ENCODE results near the gene CCDC80. TPM values are rescaled to one million over a fixed set of nuclear protein-coding genes. Genes with fewer than 3 reads are reported as not detected.
A peak's percentile ranks its signal among the peaks of the same experiment; 100 is the strongest.

The CCDC80 gene
- total and polyA plus RNA-seq, 2 of the 4 experiments (the other 2 are of a cell fraction) = 387 to 418 TPM

GRCh38 chr3:112646623-112647022 is 5.7 kb upstream of the CCDC80 start:
- Histone ChIP-seq H3K9me3 (ENCODE audit: control insufficient read depth, insufficient read depth, low read length) (no peaks in the 10 kb centered on the region), H2AK5ac (ENCODE audit: low read depth, low read length) (peak overlapping the region; percentile 96), H2BK15ac (ENCODE audit: low read depth, low read length) (peak overlapping the region; percentile 89; the same call in 2 of the 3 replicates), H4K91ac (ENCODE audit: insufficient read depth, low read depth, low read length) (peak overlapping the region; percentile 97), H3K4me1 (ENCODE audit: control insufficient read depth, insufficient read depth, low read length) (peaks cover 28% of the 10 kb centered on the region), H4K20me1 (ENCODE audit: insufficient read depth, low read length) (no peaks in the 10 kb centered on the region), H3K9ac (ENCODE audit: low read depth, low read length) (0 out of 2 replicates have a peak overlapping the region, but pooled peaks have one; percentile 14), H3K36me3 (ENCODE audit: control insufficient read depth, insufficient read depth, low read length) (no peaks in the 10 kb centered on the region), H3K27me3 (ENCODE audit: control insufficient read depth, insufficient read depth, low read length) (no peaks in the 10 kb centered on the region), H3K79me1 (ENCODE audit: low read depth in 1 of 2, low read length in 2 of 2) (peaks cover 0 to 10% of the 10 kb centered on the region in 2 experiments; a peak in 3 of 4 replicates), H3K4me3 (ENCODE audit: insufficient read depth, low read depth, low read length) (no peak overlapping the region), H2AFZ (replicated peaks; ENCODE audit: low read length, poor library complexity) (peak overlapping the region; percentile 11), H2BK20ac (ENCODE audit: low read depth, low read length) (peak overlapping the region; percentile 97), H3K56ac (ENCODE audit: extremely low read depth, insufficient read depth, low read length) (peak overlapping the region; percentile 72), H2AK9ac (replicated peaks; ENCODE audit: low read depth, low read length, poor library complexity) (peak overlapping the region; percentile 55), H3K18ac (ENCODE audit: low read depth, low read length) (peak overlapping the region; percentile 91), H2BK5ac (ENCODE audit: low read depth, low read length, poor library complexity, severe bottlenecking) (peak overlapping the region; percentile 98), H3K4ac (ENCODE audit: low read depth, low read length) (peak overlapping the region; percentile 97), H4K5ac (ENCODE audit: low read depth, low read length) (peak overlapping the region; percentile 83), H3K27ac (ENCODE audit: insufficient read depth, low read length) (peak overlapping the region; percentile 66), H3K14ac (replicated peaks; ENCODE audit: low read depth, low read length) (peak overlapping the region; percentile 93), H4K8ac (ENCODE audit: low read depth in 2 of 2, low read length in 2 of 2) (peak overlapping the region; percentile 56 to 89), H3K9me1 (ENCODE audit: insufficient read depth, low read length) (peaks cover 31% of the 10 kb centered on the region), H3K23ac (ENCODE audit: low read depth, low read length) (peak overlapping the region; percentile 82), H2BK120ac (ENCODE audit: low read depth, low read length) (peak overlapping the region; percentile 94), H3K4me2 (ENCODE audit: low read depth, low read length) (no peak overlapping the region)
- dilution Hi-C loops (cut with HindIII; ENCODE audit: low sequenced_read_pairs, unreplicated experiment) (no loop called here), intact Hi-C loops (cut with micrococcal nuclease) (loop anchor here (10.0 kb wide), 2 partner anchors 258 to 978 kb away; no protein-coding TSS in a partner anchor), in situ Hi-C loops (cut with MboI; ENCODE audit: low sequenced_read_pairs) (loop anchor here (5.0 to 25.0 kb wide), 2 partner anchors 46 to 641 kb away; no protein-coding TSS in a partner anchor)
- no TSS peak for BruUV-seq (replicated peaks)
- ChIA-PET POLR2A (ENCODE audit: unreplicated experiment) (interaction anchor here (0.5 kb wide), 1 partner anchor 370 kb away, joined by 4 read pairs; no protein-coding TSS in a partner anchor), CTCF (interaction anchor here (0.6 to 3.0 kb wide), 4 partner anchors 88 to 334 kb away, joined by 3 to 11 read pairs (median 6); no protein-coding TSS in a partner anchor)
- TF ChIP-seq FOS (IDR thresholded peaks at IDR 0.05; ENCODE audit: low read depth, low read length) (no peak), MAZ (IDR thresholded peaks at IDR 0.05; ENCODE audit: borderline replicate concordance, low read depth, low read length) (no peak), POLR2A (IDR thresholded peaks at IDR 0.05; ENCODE audit: low read depth, low read length) (no peak), MAFK (IDR thresholded peaks at IDR 0.05; ENCODE audit: low read depth, low read length) (no peak), CTCF (conservative IDR thresholded peaks at IDR 0.05; ENCODE audit: low read depth, low read length) (no peak), BHLHE40 (IDR thresholded peaks at IDR 0.05; ENCODE audit: low read depth, low read length) (no peak), NFE2L2 (IDR thresholded peaks at IDR 0.05; ENCODE audit: low read depth, low read length) (no peak), RCOR1 (IDR thresholded peaks at IDR 0.05; ENCODE audit: insufficient replicate concordance, low read length) (no peak), RAD21 (IDR thresholded peaks at IDR 0.05; ENCODE audit: low read length) (no peak), RFX5 (IDR thresholded peaks at IDR 0.05; ENCODE audit: low read depth, low read length) (no peak), CEBPB (IDR thresholded peaks at IDR 0.05; ENCODE audit: low read depth, low read length) (no peak), SMC3 (IDR thresholded peaks at IDR 0.05; ENCODE audit: low read depth, low read length) (no peak), ELK1 (IDR thresholded peaks at IDR 0.05; ENCODE audit: borderline replicate concordance, low read depth, low read length) (no peak), CHD1 (IDR thresholded peaks at IDR 0.05; ENCODE audit: low read depth, low read length) (no peak), MXI1 (IDR thresholded peaks at IDR 0.05; ENCODE audit: borderline replicate concordance, low read depth, low read length) (no peak)
- TF ChIP-seq, protein P1, sequence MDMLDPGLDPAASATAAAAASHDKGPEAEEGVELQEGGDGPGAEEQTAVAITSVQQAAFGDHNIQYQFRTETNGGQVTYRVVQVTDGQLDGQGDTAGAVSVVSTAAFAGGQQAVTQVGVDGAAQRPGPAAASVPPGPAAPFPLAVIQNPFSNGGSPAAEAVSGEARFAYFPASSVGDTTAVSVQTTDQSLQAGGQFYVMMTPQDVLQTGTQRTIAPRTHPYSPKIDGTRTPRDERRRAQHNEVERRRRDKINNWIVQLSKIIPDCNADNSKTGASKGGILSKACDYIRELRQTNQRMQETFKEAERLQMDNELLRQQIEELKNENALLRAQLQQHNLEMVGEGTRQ (IDR thresholded peaks at IDR 0.05; ENCODE audit: low read depth, low read length) = no peak
- no CpG with 5 or more reads among the region's 7 CpGs for WGBS, 2 experiments (ENCODE audit: extremely low coverage in 2 of 2, insufficient read length in 1 of 2)
- ATAC-seq (ENCODE audit: low read depth) (no peak), DNase-seq (no peak)

All from IMR-90 (cell line).